D341Med (cell line): ENCODE data around the gene PLAC9.
"Not testable (repeated sequence)": the region's sequence is repeated elsewhere in the genome, so short reads cannot be mapped to it uniquely, and the experiment has no call there.

Source experiments
- DNase-seq: peaks from one replicate; pipeline ENCODE4 v3.0.0; 2012; ENCODE audit warnings: low spot score

The PLAC9 gene, protein sequence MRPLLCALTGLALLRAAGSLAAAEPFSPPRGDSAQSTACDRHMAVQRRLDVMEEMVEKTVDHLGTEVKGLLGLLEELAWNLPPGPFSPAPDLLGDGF

DNA sequence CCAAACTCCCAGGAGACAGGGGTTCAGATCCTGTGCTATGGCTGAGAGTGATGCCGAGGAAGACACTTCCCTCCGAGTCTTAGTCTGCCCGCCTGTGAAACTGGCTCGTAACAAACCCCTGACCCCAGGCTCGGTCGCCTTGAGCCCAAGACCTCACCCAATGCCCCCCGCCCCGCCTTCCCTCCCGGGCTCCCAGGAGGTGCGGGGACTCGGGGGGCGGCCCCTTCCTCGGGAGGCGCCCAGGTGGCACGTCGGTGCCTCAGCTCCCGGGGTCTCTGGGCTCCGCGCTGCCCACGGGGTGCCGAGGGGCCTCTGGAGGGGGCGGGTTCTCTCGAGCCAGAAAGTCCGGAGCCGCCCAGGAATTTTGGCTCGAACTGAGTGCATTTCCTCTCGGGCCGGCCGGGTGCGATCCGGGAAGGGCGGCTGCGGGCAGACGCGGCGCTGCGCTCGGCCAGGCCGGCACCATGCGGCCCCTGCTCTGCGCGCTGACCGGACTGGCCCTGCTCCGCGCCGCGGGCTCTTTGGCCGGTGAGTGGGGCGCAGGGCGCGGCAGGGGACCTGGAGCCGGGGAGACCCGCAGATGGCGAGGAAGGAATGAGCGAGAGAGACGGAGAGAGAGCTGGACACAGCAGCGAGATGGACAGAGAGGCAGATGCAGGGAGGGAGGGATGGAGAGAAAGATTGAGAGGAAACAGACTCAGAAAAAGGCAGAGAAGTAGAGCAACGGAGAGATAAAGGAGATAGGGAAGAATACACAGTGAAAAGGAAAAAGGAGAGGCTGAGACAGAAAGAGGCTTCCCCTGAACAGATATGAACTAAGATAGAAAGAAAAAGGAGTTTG, at the start of gene PLAC9:
Gene PLAC9, plus strand, starts transcription at position 432 of the 841 bp plus-strand sequence. Its CDS starts 33 bp downstream, at position 465.
- no peak for DNase-seq

DNA sequence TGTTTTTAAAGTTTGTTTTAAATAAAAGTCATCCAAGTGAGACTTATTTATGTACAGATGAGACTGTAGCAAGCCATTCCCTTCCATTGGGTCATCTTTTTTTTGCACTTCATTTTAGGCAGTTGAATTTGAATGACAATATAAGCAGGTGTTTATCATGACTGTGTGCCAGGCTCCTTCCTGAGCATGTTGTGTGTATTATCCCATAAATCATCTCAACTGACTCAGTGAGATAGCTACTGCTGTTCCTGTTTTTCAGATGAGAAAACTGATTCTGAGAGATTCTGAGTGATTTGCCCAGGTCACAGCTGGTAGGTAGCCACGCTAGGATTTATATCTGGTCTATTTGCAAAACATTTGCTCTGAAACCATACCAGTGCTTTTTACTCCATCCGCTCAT, 42.4 kb upstream of the PLAC9 start:
- DNase-seq = no peak

DNA sequence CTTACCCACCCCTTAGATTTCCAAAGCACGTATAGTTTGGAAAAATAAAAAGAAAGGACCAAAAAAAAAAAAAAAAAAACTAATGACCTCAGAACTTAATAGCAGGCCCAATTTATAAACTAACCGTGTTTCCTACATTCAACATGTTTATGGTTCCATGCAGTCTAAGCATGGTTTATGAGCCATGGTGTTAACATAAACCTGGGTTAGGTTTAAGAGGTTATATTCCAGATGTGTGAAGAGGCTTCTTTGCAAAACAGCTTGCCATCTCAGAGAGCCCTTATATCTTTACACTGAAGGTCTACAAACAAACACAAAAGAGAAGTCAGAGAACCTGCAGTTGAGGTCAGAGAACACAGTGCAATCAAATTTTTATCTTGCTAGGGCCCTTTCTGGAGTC, 38.3 kb upstream of the PLAC9 start:
- no peak for DNase-seq

DNA sequence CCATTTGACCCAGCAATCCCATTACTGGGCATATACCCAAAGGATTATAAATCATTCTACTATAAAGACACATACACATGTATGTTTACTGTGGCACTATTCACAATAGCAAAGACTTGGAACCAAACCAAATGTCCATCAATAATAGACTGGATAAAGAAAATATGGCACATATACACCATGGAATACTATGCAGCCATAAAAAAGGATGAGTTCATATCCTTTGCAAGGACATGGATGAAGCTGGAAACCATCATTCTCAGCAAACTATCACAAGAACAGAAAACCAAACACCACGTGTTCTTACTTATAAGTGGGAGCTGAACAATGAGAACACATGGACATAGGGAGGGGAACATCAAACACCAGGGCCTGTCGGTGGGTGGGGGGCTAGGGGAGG, 34.3 kb upstream of the PLAC9 start:
- not testable (repeated sequence) for DNase-seq

DNA sequence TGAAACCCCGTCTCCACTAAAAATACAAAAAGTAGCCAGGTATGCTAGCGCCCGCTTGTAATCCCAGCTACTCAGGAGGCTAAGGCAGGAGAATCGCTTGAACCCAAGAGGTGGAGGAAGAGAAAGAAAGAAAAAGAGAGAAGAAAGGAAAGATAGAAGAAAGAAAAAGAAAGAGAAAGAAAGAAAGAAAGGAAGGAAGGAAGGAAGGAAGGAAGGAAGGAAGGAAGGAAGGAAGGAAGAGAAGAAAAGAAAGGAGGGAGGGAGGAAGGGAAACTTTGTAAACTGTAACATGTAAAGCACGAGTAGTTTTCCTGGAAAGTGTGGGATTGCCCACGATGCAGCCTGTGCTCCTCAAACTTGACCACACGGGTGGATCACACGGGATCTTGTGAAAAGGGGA, 33.2 kb upstream of the PLAC9 start:
- not testable (repeated sequence) for DNase-seq

DNA sequence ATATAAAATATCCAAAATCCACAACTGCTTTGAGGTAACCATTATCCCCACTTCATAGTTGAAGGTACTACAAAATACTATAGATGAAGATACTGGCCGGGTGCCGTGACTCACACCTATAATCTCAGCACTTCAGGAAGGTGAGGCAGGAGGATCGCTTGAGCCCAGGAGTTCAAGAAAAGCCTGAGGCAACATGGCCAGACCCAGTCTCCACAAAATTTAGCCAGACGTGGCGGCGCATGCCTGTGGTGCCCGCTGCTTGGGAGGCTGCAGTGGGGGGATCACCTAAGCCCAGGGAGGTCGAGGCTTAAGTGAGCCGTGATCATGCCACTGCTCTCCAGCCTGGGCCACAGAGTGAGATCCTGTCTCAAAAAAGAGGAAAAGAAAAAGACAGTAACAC, 32.4 kb upstream of the PLAC9 start:
- DNase-seq = no peak

DNA sequence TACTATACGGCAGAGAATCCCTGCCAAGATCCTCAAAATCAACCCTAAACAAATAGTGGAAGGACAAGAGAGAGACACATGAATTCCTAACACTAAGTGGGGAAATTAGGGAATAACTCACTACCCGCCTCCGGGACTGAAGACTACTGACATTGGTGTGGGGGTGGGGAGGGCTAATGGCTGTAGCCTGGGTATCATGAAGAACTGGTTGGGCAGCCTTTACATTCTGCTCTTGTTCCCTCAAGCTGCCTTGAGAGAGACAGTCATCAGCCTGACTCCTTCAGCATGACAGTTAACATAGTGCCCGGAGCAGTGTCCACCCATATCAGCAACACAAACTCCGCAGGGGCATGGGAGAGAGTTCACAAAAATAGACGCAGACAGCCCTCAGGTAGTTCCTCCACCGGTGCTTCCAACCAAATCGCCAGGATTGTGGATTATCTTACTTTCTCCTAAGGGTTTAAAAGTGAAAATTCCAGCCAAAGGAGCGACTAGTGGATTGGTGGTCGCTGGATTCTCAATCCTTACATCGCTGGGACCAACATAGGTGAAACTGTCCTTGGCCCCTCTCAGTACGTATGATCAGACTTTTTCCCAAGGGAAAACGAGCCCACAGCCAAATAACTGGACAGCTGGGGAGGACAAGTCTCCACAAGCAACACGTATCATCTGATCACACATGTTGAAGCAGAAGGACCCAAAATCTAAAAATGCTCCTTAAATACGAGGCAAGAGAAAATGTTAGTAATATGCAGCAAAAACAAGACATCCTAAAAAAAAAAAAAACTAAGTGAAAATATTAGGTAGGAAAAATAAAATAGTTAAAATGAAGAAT, 31.5 kb upstream of the PLAC9 start:
- DNase-seq = no peak

DNA sequence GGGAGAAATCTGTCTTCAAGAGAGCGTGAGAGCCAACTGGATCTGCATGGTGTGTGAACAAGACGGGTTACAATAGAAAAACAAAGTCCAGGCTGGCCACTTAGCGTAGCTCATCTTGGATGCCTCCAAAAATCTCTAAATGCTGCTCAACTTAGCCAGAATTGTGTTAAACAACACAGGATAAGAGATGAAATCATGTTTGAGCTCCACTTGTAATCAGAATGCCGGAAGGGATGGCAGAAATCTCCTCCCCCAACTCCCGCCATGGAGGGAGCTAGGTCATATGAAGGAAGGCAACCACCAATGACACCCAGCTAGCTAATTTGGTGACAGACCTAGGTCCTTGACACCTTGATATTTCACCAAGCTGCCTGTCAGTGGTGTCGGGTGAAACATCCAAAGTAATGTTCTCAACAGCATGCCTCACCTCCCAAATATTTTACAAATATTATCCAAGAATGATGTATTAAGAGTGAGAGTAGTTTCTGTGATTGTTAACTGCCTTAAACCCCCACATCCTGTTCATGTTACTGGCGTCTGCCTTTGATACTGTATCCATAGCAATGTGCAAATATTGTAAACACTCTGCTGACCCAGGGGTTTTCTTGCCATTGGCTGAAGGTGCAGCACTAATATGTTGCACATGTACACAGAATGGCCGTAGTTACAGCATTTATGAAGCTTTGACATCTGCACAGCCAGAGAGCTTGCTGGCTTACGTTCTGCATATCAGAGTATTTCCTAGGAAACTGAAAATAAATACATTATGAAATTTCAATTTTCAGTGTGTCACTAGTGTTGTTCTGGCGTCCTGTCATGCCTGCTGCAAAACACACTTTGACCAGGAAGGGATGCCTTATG, 28.2 kb upstream of the PLAC9 start:
- no peak for DNase-seq

DNA sequence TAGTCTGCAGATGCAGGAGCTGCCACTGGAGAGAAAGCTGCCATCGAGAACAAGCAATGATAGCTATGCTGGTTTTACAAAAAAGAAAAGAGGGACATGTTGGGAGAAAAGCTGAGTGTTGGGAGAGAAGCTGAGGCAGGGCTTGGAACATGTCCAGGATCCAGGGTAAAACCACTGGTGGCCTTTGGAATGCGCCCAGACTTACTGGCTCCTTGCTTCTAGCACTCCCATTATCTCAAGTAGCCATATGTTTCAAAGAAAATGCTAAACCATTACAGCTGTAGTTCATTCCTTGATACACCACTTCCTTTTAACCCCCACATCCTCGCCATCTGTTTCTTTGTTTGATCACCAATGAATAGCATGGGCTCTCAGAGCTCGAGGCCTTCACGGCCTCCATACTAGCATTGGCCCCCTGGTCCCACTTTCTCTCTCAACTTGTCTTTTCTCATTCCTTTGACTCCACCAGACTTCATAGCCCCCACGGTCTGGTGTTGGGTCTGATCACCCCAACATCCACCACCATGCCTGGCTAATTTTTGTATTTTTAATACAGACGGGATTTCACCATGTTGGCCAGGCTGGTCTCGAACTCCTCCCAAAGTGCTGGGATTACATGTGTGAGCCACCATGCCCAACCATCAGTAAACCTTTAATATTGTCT, 23.8 kb upstream of the PLAC9 start:
- no peak for DNase-seq

DNA sequence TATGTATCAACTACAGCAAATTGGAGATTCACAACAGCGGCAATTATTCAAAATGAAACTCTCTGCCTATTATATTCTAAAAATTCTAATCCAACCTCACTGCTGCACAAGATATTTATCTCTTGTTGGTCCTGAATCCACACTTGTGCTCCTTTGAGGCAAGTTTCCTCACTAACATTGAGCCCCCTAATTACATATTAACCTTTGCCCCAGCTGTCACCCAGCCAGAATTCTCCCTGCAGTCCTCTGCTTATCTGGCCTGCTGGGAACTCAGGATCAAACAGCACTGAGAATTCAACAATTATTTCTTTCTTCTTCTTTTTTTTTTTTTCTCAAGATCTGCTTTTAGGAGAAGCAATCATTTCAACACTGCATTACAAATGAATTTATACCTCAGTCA, 21.5 kb upstream of the PLAC9 start:
- DNase-seq = no peak

DNA sequence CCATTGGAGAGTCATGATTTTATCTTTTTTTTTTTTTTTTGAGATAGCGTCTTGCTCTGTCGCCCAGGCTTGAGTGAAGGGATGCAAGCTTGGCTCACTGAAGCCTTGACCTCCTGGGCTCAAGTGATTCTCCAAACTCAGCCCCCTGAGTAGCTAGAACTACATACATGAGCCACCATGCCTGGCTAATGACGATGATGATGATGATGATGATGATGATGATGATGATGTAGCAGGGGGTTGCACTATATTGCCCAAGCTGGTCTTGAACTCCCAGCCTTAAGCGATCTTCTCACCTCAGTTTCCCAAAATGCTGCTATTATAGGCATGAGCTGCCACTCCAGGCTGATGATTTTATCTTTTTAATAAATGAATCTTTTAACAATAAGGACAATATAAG, 13.9 kb upstream of the PLAC9 start:
- no peak for DNase-seq

DNA sequence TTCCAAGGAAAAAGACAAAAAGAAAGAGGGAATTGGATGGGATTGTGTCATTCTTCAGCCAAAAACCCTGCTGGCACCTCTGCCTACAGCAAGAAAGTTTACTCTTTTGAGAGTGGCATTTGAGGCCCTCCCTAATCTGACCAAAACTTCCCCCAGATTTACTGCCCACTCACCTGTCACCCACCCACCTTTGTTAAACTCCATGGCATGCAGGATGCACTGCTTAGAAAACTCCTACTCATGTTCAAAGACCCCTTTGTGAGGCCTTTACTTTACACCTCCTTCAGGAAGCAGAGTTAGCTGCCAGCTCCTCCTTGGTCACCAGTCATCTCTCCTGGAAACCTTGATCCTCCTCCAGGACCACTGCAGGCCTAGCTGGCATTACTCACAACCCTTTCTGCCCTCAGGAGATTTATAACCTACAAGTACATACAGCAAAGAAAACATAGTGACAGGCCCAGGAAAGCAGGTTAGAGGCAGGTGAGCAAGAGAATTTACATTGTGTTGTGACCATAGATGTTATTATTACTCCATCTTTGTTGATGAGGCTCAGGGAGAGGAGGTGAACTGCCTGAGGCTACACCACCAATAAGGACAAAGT, 10.3 kb upstream of the PLAC9 start:
- no peak for DNase-seq

DNA sequence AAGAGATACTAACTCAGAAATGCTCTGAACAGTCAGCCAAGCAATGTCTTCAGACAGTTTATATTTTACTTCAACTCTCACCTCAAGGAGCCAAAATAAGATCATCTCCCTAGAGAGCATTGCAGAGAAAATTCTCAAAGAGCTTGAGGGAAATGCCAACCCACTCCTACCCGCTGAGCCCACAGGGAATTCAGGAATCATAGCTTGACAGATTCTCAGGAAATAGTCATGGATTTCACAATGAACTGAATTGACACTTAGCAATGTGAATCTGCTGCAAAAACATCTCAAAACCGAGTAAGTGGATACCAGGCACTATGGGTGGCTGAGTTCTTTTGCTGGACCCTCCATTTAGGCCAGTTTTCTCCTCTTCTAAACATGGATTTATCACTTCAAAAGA, 9.8 kb upstream of the PLAC9 start:
- DNase-seq = no peak

DNA sequence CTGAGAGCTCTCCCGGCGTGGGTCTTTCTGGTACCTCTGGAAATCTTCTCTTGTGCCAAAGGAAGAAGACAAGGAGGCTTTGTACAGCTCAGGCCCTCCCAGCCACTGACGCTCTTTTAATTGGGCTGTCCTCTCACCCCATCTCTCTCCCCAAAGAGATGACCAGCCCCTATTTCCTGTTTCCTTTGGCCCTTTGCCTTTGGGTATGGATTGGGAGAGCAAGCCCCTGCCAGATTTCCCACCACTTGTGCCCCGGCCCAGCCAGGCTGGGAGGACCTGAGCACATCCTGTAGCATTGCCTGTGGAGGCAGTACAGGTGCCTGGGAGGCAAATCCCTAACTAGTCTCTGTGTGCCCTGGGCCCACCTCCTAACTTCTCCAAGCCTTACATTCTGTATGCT, 5.7 kb upstream of the PLAC9 start:
- no peak for DNase-seq

DNA sequence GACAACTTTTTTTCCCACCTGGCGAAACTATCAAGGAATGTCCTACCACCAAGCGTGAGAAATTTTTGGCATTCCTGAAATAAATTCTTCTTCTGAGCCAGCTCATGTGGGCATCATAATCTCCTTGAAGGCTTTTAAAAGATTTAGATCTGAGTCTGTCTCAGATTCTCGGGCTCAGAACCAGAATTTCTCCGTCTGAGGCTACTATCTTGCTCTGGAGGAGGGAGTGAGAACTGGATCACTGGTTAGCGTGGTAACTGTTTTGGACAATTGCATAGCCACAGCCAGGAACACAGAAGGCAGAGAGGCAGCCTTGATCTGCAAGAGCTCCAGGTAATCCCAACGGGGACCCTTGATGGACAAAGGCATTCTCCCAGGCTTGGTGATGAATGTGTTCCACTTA, 1.0 kb upstream of the PLAC9 start:
- no peak for DNase-seq

DNA sequence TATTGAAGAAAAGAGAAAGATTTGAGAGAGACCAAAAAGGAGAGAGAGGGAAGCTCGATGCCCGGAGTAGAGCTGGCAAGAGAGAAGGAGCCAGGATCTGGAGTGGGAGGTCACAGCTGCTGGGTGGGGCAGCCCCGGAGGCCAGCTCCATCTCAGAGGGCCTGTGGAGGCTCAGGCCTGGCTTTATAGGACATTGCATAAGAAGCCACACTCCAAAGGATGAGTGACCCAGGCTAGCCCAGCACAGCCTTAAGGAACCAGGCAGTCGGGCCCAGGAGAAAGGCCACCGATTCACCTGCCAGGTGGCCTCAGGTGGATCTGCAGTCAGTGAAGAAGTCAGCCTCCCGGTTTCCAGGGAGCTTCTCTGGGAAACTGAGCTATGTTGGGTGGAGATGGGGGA, 676 bp downstream of the PLAC9 start:
- no peak for DNase-seq

DNA sequence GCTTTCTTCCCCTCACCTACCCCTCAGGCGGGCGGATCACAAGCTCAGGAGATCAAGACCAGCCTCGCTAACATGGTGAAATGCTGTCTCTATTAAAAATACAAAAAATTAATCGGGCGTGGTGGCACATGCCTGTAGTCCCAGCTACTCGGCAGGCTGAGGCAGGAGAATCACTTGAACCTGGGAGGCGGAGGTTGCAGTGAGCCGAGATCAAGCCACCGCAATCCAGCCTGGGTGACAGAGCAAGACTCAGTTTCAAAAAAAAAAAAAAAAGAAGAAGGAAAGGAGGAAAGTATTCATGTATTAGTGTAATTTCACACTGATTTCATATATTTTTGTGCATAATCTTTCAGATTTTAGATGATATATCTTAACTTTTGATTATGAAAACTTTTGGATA, 1.2 kb downstream of the PLAC9 start:
- DNase-seq = not testable (repeated sequence)

DNA sequence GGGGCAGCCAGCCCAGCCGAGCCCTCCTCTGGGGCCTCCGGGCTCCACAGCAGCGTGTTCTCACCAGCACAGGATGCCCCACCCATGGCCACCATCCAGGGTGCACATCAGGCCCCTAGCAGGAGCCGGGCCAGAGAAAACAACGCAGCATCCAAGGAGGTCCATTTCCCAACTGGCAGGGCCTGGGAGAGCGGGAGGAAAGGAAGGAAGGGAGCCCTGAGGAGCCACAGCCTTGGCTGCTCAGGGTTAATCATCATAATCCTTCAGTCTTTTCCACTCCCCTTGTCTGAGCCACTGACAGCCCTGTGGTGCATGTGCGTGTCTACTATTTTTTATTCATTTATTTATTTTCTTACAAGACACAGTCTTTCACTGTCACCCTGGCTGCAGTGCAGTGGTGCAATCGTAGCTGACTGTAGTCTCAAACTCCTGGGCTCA, 3.6 kb downstream of the PLAC9 start:
- no peak for DNase-seq

DNA sequence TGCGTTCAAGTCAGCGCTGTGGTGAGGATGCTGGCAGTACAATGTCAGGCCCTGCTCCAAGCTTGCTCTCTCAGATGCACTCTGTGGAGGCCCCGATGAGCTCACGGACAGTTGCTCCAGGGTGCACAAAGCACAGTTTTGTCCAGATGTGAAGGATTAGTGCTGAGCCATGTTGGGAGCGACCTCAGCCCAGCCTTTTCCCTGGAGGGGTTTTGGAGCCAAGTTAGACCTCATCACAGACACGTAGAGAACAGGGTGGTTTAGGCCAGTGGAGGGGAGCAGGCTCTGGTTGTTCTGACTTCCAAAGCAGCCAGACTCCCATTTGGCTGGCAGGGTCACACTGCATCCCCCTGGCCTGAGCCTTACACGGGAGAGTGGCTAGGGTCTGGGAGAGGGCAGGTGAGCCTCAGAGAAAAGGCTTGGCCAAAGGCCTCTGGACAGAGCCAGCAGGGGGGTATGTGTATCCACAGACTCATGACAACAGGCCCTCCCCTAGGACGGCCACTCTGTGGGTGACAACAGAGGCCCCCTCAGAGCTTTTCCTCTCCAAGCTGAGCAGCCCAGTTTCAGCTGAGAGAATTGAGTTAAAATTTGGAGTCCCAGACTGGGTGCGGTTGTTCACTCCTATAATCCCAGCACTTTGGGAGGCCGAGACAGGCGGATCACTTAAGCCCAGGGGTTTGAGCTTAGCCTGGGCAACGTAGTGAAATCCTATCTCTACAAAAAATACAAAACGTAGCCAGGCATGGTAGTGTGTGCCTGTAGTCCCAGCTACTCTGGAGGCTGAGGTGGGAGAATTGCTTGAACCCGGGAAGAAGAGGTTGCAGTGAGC, 4.7 kb downstream of the PLAC9 start:
- no peak for DNase-seq

DNA sequence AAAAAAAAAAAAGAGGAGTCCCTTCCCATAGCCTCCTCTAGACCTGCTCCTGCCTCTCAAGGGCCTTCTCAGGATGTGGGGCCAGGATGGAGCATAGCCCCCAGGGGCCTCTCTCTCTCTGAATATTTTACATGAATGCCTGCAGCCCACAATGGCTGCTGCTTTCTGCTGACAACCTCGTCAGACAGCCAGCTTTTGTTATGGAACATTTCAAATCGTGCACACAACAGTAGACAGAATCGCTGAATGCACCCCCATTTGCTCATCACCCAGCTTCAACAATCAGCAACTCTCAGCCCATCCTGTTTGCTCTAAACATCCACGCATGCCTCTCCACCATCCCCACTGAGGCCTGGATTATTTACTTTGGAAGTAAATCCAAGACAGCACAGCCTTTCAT, 5.4 kb downstream of the PLAC9 start:
- DNase-seq = no peak
